NB4 (cell line): ENCODE measurements around the gene UBAC2.

ENCODE experiments used
- CTCF ChIP-seq: IDR thresholded peaks from one replicate; pipeline ENCODE4 v1.5.1; 2012; ENCODE audit warnings: low read depth, low read length
- MAX ChIP-seq: IDR thresholded peaks from 2 replicates; pipeline ENCODE4 v1.6.1; 2011; ENCODE audit warnings: low read depth, low read length
- MYC ChIP-seq: IDR thresholded peaks from 2 replicates; pipeline ENCODE4 v1.6.1; 2011; ENCODE audit warnings: low read depth, low read length
- POLR2A ChIP-seq: IDR thresholded peaks from 2 replicates; pipeline ENCODE4 v1.6.1; 2011; ENCODE audit warnings: mild to moderate bottlenecking; ENCODE audit not compliant: insufficient read length; ENCODE audit errors: extremely low read depth

- TF ChIP-seq CTCF = no peak
- no peak for TF ChIP-seq POLR2A
- no peak for TF ChIP-seq MAX
- no peak for TF ChIP-seq MYC
Observed at GRCh38 chr13:99224021-99224420, 23.4 kb downstream of the UBAC2 start.
